C4-2B (cell line): Measurements from ENCODE around the gene ZDHHC8.

Experiments used
- H3K27ac ChIP-seq: fragments of 450-650 bp; 2 replicates; pipeline ENCODE4 v1.5.1; 2017
- ZFX ChIP-seq: fragments of 450-650 bp; IDR thresholded peaks from 2 replicates; pipeline ENCODE4 v1.6.1; 2017
- TF ChIP-seq, protein P1 (sequence below): fragments of 450-650 bp; conservative IDR thresholded peaks from 2 replicates; pipeline ENCODE4 v1.5.1; 2017; ENCODE audit warnings: mild to moderate bottlenecking

The ZDHHC8 gene

DNA sequence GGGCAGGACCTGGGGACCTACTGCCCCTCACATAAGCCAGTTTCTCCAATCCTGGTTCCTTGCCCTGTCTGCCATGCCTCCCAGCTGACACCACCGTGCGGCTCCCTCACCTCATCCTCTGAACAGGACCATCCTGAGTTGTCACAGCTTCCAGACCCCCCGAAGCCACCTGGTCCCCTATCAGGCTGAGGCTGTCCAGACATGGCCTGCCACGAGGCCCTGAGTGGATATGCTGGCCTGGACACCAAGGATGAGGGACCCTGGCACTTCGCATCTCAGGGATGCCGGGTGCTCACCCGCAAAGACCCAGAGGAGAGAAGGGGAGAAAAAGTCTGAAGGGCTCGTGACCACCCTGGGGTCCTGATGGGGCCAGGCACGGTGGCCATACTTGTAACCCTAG is 35.1 kb downstream of the ZDHHC8 start:
- TF ChIP-seq, protein P1, sequence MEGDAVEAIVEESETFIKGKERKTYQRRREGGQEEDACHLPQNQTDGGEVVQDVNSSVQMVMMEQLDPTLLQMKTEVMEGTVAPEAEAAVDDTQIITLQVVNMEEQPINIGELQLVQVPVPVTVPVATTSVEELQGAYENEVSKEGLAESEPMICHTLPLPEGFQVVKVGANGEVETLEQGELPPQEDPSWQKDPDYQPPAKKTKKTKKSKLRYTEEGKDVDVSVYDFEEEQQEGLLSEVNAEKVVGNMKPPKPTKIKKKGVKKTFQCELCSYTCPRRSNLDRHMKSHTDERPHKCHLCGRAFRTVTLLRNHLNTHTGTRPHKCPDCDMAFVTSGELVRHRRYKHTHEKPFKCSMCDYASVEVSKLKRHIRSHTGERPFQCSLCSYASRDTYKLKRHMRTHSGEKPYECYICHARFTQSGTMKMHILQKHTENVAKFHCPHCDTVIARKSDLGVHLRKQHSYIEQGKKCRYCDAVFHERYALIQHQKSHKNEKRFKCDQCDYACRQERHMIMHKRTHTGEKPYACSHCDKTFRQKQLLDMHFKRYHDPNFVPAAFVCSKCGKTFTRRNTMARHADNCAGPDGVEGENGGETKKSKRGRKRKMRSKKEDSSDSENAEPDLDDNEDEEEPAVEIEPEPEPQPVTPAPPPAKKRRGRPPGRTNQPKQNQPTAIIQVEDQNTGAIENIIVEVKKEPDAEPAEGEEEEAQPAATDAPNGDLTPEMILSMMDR: no peak
- TF ChIP-seq ZFX: no peak
- H3K27ac ChIP-seq: no peak overlapping the region

DNA sequence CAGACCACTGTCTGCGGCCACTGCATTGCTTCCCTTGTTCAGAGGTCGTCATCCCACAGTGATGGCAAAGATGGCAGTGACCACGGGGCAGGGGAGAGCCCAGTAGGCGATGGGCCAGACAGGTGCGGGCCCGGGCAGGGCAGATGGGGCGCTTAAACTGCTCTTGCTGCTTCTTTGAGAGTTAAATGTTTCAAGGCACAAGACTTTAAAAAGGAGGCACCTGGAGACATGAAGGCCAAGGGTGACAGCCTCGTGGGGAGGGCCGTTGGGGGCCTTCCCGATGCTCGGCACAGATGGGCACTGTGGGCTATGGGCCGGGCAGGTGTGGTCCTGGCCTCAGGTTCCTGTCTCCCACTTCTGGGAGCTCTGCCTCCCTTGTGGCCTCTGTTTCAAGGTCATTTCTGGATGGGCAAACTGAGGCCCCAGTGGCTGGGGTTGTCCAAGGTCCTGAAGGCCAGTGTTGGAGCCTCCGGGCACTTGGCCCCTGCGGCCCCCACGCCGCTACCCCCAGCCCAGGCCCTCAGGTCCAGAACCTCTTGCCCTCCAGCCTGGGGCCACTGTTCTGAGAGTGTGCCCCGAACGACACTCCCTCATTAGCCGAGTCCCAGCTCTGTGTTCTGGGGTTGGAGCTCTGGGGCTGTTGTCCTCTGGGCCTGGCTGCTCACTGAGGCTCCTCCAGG is 36.2 kb downstream of the ZDHHC8 start:
- TF ChIP-seq, protein P1: no peak
- no peak for TF ChIP-seq ZFX
- H3K27ac ChIP-seq: no peak overlapping the region

DNA sequence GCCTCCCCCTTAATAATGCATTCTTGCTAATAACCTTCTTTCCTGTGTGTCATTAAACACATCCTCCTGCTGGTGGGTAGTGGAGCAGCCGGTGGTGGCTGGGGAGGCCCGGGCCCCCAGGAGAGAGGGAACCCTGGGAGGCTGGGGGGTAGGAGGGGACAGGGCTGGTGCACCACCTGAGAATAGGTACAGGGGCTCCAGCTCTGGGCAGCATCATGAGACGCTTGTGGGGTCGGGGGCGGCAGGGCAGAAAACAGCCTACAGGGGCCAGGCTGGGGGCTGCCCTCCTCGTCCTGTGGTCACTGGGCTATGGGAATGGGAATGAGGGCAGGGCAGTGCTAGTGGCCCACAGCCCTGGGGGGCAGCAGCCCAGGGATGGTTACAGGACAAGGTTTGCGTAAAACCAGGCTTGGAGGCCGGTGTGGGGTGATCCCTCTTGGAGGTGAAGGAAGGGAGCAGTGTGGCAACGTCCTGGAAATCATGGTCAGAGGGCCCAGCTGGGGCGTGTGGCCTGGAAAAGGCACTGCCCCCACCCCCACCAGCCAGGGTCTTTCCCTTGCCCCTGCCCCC is 37.7 kb downstream of the ZDHHC8 start:
- TF ChIP-seq, protein P1: no peak
- no peak for TF ChIP-seq ZFX
- no peak overlapping the region for H3K27ac ChIP-seq

DNA sequence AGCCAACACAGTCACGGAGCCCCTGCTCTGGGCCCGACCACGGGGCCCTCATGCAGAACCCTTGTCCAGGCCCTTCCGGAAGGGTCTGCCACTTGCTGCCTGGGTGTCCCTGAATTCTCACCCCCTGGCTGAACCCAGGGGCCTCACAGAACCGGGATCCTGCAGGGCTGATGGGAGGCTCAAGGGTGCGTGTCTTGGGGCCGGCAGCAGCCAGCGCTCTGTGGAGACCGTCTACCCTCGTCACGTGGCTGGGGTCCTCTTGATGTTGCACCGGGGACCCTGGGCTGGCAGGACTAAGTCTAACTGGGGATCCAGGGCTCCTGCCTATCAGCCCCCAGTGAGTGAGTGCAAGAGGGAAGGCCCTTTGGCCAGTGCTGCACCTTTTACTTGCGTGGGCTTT is 38.6 kb downstream of the ZDHHC8 start:
- no peak overlapping the region for H3K27ac ChIP-seq
- no peak for TF ChIP-seq ZFX
- TF ChIP-seq, protein P1: no peak

DNA sequence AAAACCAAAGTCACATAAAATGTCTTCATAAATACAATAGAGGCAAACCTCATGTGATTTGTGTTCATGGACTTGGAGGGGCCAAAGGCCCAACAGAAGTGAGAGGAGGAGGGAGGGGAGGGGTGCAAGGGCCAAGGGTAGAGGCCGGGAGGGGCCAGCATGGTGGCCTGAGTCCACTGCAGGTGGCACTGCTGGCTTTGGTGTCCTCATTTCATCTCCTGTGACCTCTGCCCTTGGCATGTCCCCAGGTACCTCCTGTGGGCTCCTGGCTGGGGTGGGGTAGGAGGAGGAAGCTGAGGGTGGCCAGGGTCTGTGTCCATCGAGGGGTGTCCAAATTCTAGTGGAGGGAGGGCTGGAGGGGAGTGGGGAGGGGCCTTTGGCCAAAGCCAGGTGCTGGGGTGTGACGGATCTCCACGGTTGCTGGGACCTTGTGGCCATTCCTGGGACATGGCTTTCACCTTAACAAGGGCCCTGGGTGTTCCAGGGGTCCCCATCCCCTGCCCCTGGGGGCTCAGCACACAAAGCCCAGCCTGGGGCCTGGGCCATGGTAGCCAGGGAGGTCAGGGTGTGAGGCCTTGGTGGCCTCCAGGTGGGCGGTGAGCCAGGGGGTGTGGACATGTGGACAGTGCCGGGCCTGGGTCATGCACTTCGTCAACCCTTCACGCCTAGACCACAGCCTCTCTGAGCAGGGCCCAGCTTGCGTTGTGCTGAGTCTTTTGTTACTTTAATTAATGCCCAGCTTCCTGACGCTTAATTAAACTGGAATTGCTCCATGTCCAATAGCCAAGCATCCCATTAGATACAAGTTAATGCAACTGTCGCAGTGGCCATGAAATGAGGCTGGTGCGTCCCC is 39.9 kb downstream of the ZDHHC8 start:
- H3K27ac ChIP-seq: no peak overlapping the region
- TF ChIP-seq ZFX: no peak
- TF ChIP-seq, protein P1: no peak

DNA sequence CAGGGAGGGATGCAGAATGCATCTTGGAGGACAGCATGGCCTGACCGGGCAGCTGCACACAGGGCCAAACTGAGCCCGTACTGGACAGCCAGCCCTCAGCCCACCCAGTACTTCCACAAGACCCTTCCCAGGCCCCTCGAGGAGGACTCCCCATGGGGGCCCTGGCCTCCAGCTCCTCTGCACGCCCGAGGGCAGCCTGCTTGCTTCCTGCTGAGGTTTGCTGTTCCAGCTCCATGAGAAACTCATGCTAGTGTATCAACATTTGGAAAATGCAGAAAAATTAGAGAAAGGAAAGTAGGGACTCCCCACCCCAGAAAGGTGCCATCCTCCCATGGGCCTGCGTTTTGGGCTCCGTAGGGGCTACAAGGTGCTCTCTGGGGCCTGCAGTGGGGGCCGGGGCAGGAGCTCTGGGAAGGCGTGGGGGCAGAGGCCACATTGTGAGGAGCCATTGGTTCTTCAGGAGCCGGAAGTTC is 40.6 kb downstream of the ZDHHC8 start:
- no peak for TF ChIP-seq ZFX
- TF ChIP-seq, protein P1: no peak
- no peak overlapping the region for H3K27ac ChIP-seq

DNA sequence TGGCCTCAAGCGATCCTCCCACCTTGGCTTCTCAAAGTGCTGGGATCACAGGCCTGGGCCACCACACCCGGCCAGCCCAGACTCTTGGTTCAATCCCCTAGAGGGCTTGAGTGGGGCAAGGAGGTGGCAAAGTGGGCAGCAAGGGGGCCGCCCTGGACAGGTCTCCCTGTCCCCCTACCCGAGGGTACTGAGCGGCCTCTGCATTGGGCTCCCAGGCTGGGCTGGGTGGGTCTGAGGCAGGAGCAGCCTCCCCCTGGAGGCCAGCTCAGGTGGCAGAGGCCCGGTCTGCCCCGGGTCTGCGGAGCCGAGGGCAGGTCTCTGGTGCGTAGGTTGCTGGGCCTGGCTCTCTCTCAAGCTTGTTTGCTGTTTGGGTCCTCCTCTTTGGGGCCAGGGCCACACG is 41.6 kb downstream of the ZDHHC8 start:
- TF ChIP-seq ZFX: no peak
- TF ChIP-seq, protein P1: no peak
- no peak overlapping the region for H3K27ac ChIP-seq
